Mesodermal cell (in vitro differentiated cells): ENCODE results near the gene SETD4.

ENCODE experiments used
- H3K27ac ChIP-seq: 2 replicates; pipeline ENCODE4 v1.7.0; 2013; ENCODE audit warnings: mild to moderate bottlenecking, low read depth, low read length, moderate library complexity; ENCODE audit not compliant: severe bottlenecking
- H3K36me3 ChIP-seq: 2 replicates; pipeline ENCODE4 v1.7.1; 2013; ENCODE audit warnings: mild to moderate bottlenecking, low read length, moderate library complexity; ENCODE audit not compliant: control insufficient read depth, insufficient read depth
- H3K4me1 ChIP-seq: one replicate; pipeline ENCODE4 v1.7.1; 2013; ENCODE audit warnings: mild to moderate bottlenecking, low read length; ENCODE audit not compliant: insufficient read depth, control insufficient read depth, poor library complexity, severe bottlenecking
- H3K4me3 ChIP-seq: 2 replicates; pipeline ENCODE4 v1.7.0; 2013; ENCODE audit warnings: low read length, control low read depth, mild to moderate bottlenecking; ENCODE audit not compliant: insufficient read depth, poor library complexity, severe bottlenecking; ENCODE audit errors: extremely low read depth
- H3K9me3 ChIP-seq: 2 replicates; pipeline ENCODE4 v1.7.1; 2013; ENCODE audit warnings: mild to moderate bottlenecking, low read length, moderate library complexity; ENCODE audit not compliant: control insufficient read depth
- WGBS, 2 experiments: methylation state at CpG; one replicate each; pipeline ENCODE4 v1.1.5; 2013; ENCODE audit warnings: missing lambda C conversion rate in 2 of 2; ENCODE audit not compliant: insufficient coverage in 2 of 2; 5-methylcytosine and 5-hydroxymethylcytosine counted together

The SETD4 gene

DNA sequence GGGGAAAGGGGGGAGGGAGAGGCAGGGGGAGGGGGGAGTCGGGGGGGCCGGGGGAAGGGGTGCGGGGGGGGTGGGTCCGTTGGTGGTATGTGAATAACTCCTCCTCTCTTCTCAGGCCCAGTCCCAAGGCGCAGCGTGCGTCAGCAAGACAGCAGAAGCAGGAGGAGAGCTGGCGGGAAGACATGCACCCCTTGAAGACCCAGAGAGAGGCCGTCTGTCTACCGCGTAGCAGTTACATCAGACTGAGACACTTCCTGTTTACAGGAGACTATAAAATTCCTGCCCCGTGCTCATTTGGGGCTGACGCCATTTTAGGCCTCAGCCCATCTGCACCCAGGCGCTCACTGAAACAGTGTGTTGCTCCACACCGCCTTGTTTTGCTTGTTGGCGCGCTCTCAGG, 55.3 kb downstream of the SETD4 start:
- 93 to 98% methylated on average over 9 of the region's 17 CpGs for WGBS, 2 experiments
- H3K36me3 ChIP-seq: no peaks in the 10 kb centered on the region
- peaks cover 10% of the 10 kb centered on the region for H3K9me3 ChIP-seq
- H3K4me1 ChIP-seq: no peaks in the 10 kb centered on the region
- no peak overlapping the region for H3K27ac ChIP-seq
- H3K4me3 ChIP-seq: no peak overlapping the region

DNA sequence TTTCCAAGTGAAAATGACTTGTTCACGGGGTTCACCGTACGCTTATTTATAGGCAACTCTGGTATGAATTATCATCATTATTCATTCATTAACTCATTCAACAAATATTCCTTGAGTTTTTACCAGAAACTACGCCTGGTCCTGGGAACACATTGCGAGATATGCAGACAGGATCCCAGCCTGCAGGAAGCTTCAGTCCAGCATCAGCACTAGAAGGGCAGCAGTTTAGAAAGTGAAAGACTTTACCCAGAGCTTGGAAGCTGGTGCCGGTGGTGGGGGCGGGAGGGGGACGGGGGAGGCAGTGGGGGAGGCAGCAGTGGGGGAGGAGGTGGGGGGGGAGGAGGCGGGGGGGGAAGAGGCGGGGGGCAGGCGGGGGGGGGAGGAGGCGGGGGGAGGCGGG, 55.9 kb downstream of the SETD4 start:
- Histone ChIP-seq H3K4me3 (no peak overlapping the region), H3K27ac (no peak overlapping the region)
- WGBS, 2 experiments: 86 to 100% methylated on average over 1 to 4 of the region's 13 CpGs

DNA sequence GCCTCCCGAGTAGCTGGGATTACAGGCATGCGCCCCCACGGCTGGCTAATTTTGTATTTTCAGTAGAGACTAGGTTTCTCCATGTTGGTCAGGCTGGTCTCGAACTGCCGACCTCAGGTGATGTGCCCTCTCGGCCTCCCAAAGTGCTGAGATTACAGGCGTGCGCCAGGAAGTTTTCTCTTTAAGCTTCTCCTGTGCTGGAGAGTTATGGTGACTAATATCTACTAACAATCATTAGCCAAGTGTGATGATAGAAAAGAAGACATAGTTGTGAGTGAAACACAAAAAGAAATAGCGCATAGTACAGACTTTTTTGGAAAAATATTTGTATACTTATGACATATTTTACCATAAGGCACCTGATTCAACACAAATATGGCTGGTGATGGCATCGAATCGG, 56.5 kb downstream of the SETD4 start:
- H3K9me3 ChIP-seq: peaks cover 10% of the 10 kb centered on the region
- 90 to 92% methylated on average over 5 to 7 of the region's 11 CpGs for WGBS, 2 experiments
- H3K36me3 ChIP-seq: no peaks in the 10 kb centered on the region

More for the DNA sequence above, 55.9 kb downstream of the SETD4 start:
- Histone ChIP-seq H3K9me3 (peaks cover 10% of the 10 kb centered on the region), H3K36me3 (no peaks in the 10 kb centered on the region), H3K4me1 (no peaks in the 10 kb centered on the region)

DNA sequence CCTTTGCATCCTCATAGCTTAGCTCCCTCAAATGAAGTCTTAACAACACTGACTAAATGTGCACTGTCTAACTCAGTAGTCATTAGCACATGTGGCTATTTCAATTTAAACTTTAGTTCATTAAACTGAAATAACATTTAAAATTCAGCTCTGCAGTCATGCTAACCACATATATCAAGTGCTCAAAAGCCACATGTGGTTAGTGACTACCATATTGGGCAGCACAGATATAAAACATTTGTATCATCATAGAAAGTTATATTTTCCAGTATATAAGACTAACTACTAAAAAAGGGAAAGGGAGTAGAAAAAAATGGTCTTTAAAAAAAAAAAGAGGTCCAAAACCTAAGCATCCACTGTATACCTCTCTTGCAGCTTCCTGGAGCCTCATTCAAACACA, 64.1 kb downstream of the SETD4 start:
- no peaks in the 10 kb centered on the region for H3K36me3 ChIP-seq
- no peaks in the 10 kb centered on the region for H3K9me3 ChIP-seq
- H3K4me1 ChIP-seq: no peaks in the 10 kb centered on the region
- no peak overlapping the region for H3K27ac ChIP-seq
- no peak overlapping the region for H3K4me3 ChIP-seq

More for the DNA sequence above, 56.5 kb downstream of the SETD4 start:
- Histone ChIP-seq H3K4me1 (no peaks in the 10 kb centered on the region), H3K4me3 (no peak overlapping the region), H3K27ac (no peak overlapping the region)

DNA sequence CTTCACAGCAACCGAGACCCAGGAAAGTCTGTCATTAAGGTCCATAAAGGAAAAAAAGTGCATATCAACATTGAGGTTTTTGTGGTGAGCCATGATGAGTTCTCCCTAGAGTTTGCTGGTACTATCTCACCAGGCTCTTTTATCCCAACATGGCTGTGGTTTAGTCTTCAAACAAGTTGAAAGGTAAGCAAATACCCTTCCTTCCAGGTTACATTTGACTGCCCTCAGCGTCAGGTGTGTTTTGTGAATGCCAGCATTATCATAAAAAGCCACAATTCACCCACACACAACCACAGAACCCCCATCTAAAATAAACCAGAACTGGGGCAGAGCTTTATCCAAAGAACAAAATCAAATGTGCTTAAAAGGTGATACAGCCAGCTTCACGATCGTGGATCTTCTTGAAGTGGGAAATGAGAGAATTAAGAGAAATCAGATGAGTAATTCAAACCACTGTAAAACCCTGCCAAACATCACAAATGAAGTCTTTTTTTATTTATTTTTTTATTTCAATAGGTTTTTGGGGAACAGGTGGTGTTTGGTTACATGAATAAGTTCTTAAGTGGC, 64.7 kb downstream of the SETD4 start:
- Histone ChIP-seq H3K9me3 (no peaks in the 10 kb centered on the region), H3K4me3 (no peak overlapping the region), H3K36me3 (no peaks in the 10 kb centered on the region), H3K4me1 (no peaks in the 10 kb centered on the region), H3K27ac (no peak overlapping the region)
- 80 to 100% methylated on average over 1 of the region's 4 CpGs for WGBS, 2 experiments

DNA sequence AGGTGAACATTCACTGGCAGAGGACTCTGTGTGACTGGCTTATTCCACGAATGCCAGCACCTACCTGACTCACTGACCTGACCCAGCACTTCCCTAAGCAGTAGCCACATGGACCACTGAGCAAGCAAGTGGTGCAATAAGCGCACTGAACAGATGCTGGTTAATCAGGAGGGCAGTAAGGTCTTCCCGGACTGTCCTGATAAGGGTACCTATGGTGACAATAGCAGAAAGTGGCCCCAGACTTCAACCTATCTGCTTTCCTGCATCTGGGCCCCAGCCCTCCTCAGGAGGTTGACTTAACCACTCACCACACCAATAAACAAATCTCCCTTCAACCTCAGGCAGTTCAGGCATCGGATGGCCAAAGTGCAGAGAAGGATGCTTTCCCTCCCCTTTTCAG, 65.7 kb downstream of the SETD4 start:
- H3K36me3 ChIP-seq: no peaks in the 10 kb centered on the region
- H3K27ac ChIP-seq: no peak overlapping the region
- 40 to 59% methylated on average over 1 to 4 of the region's 4 CpGs for WGBS, 2 experiments
- no peaks in the 10 kb centered on the region for H3K4me1 ChIP-seq
- H3K4me3 ChIP-seq: no peak overlapping the region
- no peaks in the 10 kb centered on the region for H3K9me3 ChIP-seq

DNA sequence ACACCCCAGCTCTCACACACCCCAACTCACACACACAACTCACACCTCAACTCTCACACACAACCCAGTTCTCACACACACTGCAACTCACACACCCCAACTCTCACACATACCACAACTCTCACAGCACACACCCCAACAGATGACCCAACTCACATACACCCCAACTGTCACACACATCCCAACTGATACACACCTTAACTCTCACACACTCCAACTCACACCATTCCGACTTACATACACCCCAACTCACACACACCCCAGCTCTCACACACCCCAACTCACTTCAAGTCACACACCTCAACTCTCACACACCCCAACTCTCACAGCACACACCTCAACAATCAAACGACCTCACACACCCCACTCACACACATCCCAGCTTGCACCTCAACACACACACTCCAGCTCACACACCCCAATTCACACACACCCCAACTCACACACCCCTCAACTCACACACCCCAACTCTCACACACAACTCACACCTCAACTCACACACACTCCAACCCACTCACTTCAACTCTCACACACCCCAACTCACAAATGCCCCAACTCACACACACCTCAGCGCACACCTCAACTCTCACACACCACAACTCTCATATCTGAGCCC, 66.3 kb downstream of the SETD4 start:
- H3K9me3 ChIP-seq: no peaks in the 10 kb centered on the region

DNA sequence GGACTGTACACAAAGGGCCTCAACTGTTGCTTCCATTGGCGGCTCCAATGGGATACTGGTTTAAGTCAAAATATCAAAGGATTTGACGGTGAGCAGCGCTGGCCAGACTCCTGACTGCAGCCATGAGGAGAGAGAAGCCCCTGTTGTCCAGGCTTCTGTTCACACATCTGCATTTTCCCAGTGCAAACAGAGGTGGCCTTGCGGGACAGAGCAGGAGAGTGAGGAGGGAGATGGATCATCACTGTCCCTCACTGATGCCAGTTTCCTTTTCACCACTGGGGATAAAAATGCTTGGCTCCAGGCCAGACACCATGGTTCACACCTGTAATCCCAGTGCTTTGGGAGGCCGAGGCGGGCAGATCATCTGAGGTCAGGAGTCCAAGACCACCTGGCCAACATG, 69.2 kb downstream of the SETD4 start:
- H3K4me3 ChIP-seq: no peak overlapping the region
- no peak overlapping the region for H3K27ac ChIP-seq
- H3K9me3 ChIP-seq: no peaks in the 10 kb centered on the region
- H3K36me3 ChIP-seq: no peaks in the 10 kb centered on the region
- 88 to 93% methylated on average over 5 of the region's 6 CpGs for WGBS, 2 experiments
- H3K4me1 ChIP-seq: no peaks in the 10 kb centered on the region

More for the DNA sequence above, 66.3 kb downstream of the SETD4 start:
- no peaks in the 10 kb centered on the region for H3K36me3 ChIP-seq
- 60 to 64% methylated on average over 3 of the region's 3 CpGs for WGBS, 2 experiments
- H3K27ac ChIP-seq: no peak overlapping the region
- H3K4me1 ChIP-seq: no peaks in the 10 kb centered on the region
- no peak overlapping the region for H3K4me3 ChIP-seq

DNA sequence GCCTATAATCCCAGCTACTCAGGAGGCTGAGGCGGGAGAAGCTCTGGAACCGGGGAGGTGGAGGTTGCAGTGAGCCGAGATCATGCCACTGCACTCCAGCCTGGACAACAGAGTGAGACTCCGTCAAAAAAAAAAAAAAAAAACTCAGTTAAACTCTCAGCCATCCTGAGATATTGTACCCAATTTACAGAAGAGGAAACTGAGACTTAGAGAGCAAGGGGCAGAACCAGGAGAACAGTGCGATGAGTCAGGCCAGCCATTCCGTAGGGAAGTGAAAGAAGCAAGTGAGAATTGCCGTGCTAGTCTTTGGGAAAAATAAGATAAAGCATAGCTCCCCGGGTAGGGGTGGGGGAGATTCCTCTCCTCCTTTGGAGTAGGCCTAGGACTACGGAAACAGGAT, 69.7 kb downstream of the SETD4 start:
- H3K4me1 ChIP-seq: no peaks in the 10 kb centered on the region
- H3K36me3 ChIP-seq: no peaks in the 10 kb centered on the region
- 94 to 98% methylated on average over 4 to 6 of the region's 9 CpGs for WGBS, 2 experiments
- H3K9me3 ChIP-seq: no peaks in the 10 kb centered on the region
- H3K27ac ChIP-seq: no peak overlapping the region
- H3K4me3 ChIP-seq: no peak overlapping the region

DNA sequence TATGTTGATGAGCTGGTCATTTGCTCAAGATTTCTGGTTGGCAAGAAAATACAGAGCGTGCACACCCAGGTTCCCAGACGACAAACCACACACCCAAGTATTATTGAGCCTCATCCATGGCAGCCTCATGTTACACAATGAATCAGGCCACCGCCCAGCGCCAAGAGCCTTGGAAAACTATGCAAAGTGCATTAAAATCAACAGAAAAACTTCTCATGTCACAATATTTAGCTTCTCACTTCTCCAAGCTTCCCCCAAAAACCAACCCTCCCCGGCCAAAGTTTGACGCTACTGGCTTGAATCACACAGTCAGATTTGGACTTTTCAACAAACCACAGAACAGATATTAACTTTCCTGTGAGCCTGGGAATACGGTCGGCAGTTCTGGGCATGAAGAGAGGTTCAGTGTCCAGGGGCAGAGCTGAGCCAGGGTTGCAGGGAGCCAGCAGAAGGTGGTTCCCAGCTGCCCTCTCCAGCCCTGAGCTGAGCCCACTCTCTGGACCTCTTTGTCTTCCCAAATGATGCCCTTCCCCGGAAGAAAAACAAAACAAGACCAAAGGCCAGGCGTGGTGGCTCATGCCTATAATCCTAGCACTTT, 71.1 kb downstream of the SETD4 start:
- Histone ChIP-seq H3K4me1 (no peaks in the 10 kb centered on the region), H3K27ac (no peak overlapping the region), H3K4me3 (no peak overlapping the region), H3K36me3 (no peaks in the 10 kb centered on the region), H3K9me3 (no peaks in the 10 kb centered on the region)
- WGBS, 2 experiments: 88 to 93% methylated on average over 4 to 8 of the region's 10 CpGs

DNA sequence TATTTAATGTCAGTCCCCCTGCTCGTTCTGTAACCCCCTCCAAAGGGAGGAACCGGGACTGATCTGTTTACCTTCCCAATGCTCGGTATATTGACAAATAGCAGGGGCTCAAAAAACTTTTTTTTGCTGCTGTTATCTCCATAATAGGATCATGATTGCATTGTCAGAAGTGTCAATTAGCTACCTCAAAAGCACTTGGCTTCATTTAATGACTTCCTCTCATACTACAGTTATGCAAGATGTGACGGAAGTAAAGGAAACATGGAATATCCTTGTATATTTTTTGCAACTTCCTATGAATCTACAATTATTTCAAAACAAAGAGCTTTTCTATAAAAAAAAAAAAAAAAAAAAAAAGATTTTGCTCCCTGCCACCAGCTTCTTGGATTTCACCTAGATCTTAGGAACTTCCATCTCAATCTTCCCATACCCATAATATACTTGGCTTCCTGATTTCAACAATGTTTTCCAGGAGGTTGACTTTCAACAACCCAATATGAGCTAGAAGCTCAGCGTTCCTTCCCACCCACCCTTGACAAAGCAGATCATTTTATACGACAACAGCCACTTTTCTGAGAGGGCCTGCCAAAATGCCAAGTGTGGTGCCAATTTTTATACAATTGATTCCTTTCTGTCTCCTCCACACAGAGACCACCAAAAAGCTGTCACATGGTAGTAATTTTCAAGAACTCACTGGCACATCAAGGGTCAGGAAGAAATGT, 71.7 kb downstream of the SETD4 start:
- 85 to 94% methylated on average over 5 of the region's 6 CpGs for WGBS, 2 experiments
- H3K4me1 ChIP-seq: no peaks in the 10 kb centered on the region
- H3K4me3 ChIP-seq: no peak overlapping the region
- no peak overlapping the region for H3K27ac ChIP-seq
- no peaks in the 10 kb centered on the region for H3K36me3 ChIP-seq
- no peaks in the 10 kb centered on the region for H3K9me3 ChIP-seq
